GM10248 (cell line): ENCODE results near the gene DNM3.

Source experiments
- CTCF ChIA-PET: fragments of 300-600 bp; sonication (Branson Sonifier 250); formaldehyde crosslinking; extraction: SDS; loops from one replicate; lab custom pipeline; 2021; ENCODE audit warnings: antibody characterized with exemption; lab: Yijun Ruan, JAX
- POLR2A ChIA-PET: fragments of 350-650 bp; sonication (Branson Sonifier 250); formaldehyde crosslinking; extraction: SDS; loops from one replicate; lab custom pipeline; 2020; ENCODE audit warnings: antibody characterized with exemption; lab: Yijun Ruan, JAX
- DNase-seq: peaks from one replicate; pipeline ENCODE4 v3.0.0; 2012; ENCODE audit errors: extremely low spot score
- CTCF ChIP-seq: IDR thresholded peaks from 2 replicates; pipeline ENCODE4 v1.5.1; 2012; ENCODE audit warnings: mild to moderate bottlenecking, low read depth; ENCODE audit errors: extremely low read depth, missing control alignments, control extremely low read depth

The DNM3 gene

GRCh38 chr1:172122381-172122780 is 281.1 kb downstream of the DNM3 start:
- CTCF ChIA-PET, result interaction anchor here (1.0 kb wide), 1 partner anchor 12 kb away, joined by 4 read pairs; no protein-coding TSS in a partner anchor
- POLR2A ChIA-PET, result no interaction called here
- TF ChIP-seq CTCF, result no peak
- DNase-seq, result no peak

GRCh38 chr1:172125250-172125649 is 284.0 kb downstream of the DNM3 start:
- ChIA-PET CTCF (interaction anchor here (1.3 to 1.8 kb wide), 2 partner anchors 8 to 9 kb away, joined by 3 to 10 read pairs; no protein-coding TSS in a partner anchor), POLR2A (no interaction called here)
- TF ChIP-seq CTCF, result no peak
- DNase-seq, result no peak

- CTCF ChIA-PET, result interaction anchor here (0.9 to 1.3 kb wide), 2 partner anchors 9 to 10 kb away, joined by 3 read pairs; no protein-coding TSS in a partner anchor
- POLR2A ChIA-PET, result no interaction called here
- no peak for DNase-seq
- TF ChIP-seq CTCF, result no peak
Observed at GRCh38 chr1:172125812-172126430, 284.6 kb downstream of the DNM3 start.

GRCh38 chr1:172132836-172133235 is 291.5 kb downstream of the DNM3 start:
- ChIA-PET CTCF (interaction anchor here (1.1 to 2.1 kb wide), 6 partner anchors 8 to 267 kb away, joined by 3 to 10 read pairs (median 4); no protein-coding TSS in a partner anchor), POLR2A (no interaction called here)
- no peak for DNase-seq
- no peak for TF ChIP-seq CTCF

GRCh38 chr1:172134087-172134731 is 292.9 kb downstream of the DNM3 start:
- no peak for TF ChIP-seq CTCF
- CTCF ChIA-PET, result interaction anchor here (0.7 to 2.1 kb wide), 12 partner anchors 8 to 283 kb away, joined by 3 to 11 read pairs (median 4); no protein-coding TSS in a partner anchor
- no peak for DNase-seq
- POLR2A ChIA-PET, result no interaction called here

GRCh38 chr1:172135076-172135672 is 293.9 kb downstream of the DNM3 start:
- peak; percentile 56 for TF ChIP-seq CTCF
- ChIA-PET CTCF (interaction anchor here (0.7 to 2.0 kb wide), 9 partner anchors 9 to 282 kb away, joined by 3 to 11 read pairs (median 3); no protein-coding TSS in a partner anchor), POLR2A (no interaction called here)
- DNase-seq, result peak; percentile 16
